ENCODE results near the gene FOXO3.

The FOXO3 gene

GRCh38 chr6:108730635-108731515 lies 170.2 kb downstream of the FOXO3 start:
- H3K4me1 ChIP-seq (ENCODE audit: control insufficient read depth, insufficient read depth, low read length) = peaks cover 2% of the 10 kb centered on the region
- H3K9me3 ChIP-seq (ENCODE audit: control insufficient read depth in 2 of 2, low read length in 2 of 2) = no peaks in the 10 kb centered on the region

GRCh38 chr6:108732091-108732870 lies 171.6 kb downstream of the FOXO3 start:
- no peak overlapping the region for H3K9ac ChIP-seq (ENCODE audit: low read length in 2 of 2)
- no peak overlapping the region for H3K27ac ChIP-seq (ENCODE audit: low read length)
- H3K4me1 ChIP-seq (ENCODE audit: control insufficient read depth, insufficient read depth, low read length) = peaks cover 2% of the 10 kb centered on the region
- no peak overlapping the region for H3K4me3 ChIP-seq (ENCODE audit: low read length in 2 of 2)
- no peaks in the 10 kb centered on the region for H3K36me3 ChIP-seq (ENCODE audit: control insufficient read depth in 2 of 2, insufficient read depth in 2 of 2, low read length in 2 of 2)
- H3K27me3 ChIP-seq (ENCODE audit: control insufficient read depth in 1 of 2, insufficient read depth in 2 of 2, low read length in 2 of 2) = no peaks in the 10 kb centered on the region
- no peaks in the 10 kb centered on the region for H3K9me3 ChIP-seq (ENCODE audit: control insufficient read depth in 2 of 2, low read length in 2 of 2)

More at GRCh38 chr6:108730635-108731515, 170.2 kb downstream of the FOXO3 start:
- Histone ChIP-seq H3K27me3 (ENCODE audit: control insufficient read depth in 1 of 2, insufficient read depth in 2 of 2, low read length in 2 of 2) (no peaks in the 10 kb centered on the region), H3K27ac (ENCODE audit: low read length) (no peak overlapping the region), H3K4me3 (ENCODE audit: low read length in 2 of 2) (no peak overlapping the region), H3K9ac (ENCODE audit: low read length in 2 of 2) (no peak overlapping the region), H3K36me3 (ENCODE audit: control insufficient read depth in 2 of 2, insufficient read depth in 2 of 2, low read length in 2 of 2) (no peaks in the 10 kb centered on the region)

- Histone ChIP-seq H3K9me3 (ENCODE audit: control insufficient read depth in 2 of 2, low read length in 2 of 2) (no peaks in the 10 kb centered on the region), H3K4me1 (ENCODE audit: control insufficient read depth, insufficient read depth, low read length) (peaks cover 2% of the 10 kb centered on the region), H3K9ac (ENCODE audit: low read length in 2 of 2) (no peak overlapping the region), H3K36me3 (ENCODE audit: control insufficient read depth in 2 of 2, insufficient read depth in 2 of 2, low read length in 2 of 2) (no peaks in the 10 kb centered on the region), H3K27me3 (ENCODE audit: control insufficient read depth in 1 of 2, insufficient read depth in 2 of 2, low read length in 2 of 2) (no peaks in the 10 kb centered on the region), H3K27ac (ENCODE audit: low read length) (no peak overlapping the region), H3K4me3 (ENCODE audit: low read length in 2 of 2) (no peak overlapping the region)
These were observed 172.3 kb downstream of the FOXO3 start for GRCh38 chr6:108733051-108733450.

GRCh38 chr6:108733706-108734265 lies 173.1 kb downstream of the FOXO3 start:
- Histone ChIP-seq H3K9ac (ENCODE audit: low read length in 2 of 2) (no peak overlapping the region), H3K9me3 (ENCODE audit: control insufficient read depth in 2 of 2, low read length in 2 of 2) (no peaks in the 10 kb centered on the region), H3K27ac (ENCODE audit: low read length) (no peak overlapping the region), H3K36me3 (ENCODE audit: control insufficient read depth in 2 of 2, insufficient read depth in 2 of 2, low read length in 2 of 2) (no peaks in the 10 kb centered on the region), H3K4me1 (ENCODE audit: control insufficient read depth, insufficient read depth, low read length) (peaks cover 2% of the 10 kb centered on the region), H3K4me3 (ENCODE audit: low read length in 2 of 2) (no peak overlapping the region), H3K27me3 (ENCODE audit: control insufficient read depth in 1 of 2, insufficient read depth in 2 of 2, low read length in 2 of 2) (no peaks in the 10 kb centered on the region)
